GM12878 (cell line): ENCODE measurements around the gene CNTNAP2.

ENCODE experiments used
- BMI1 ChIP-seq: fragments of 450-650 bp; IDR thresholded peaks from 2 replicates; pipeline ENCODE4 v1.6.1; 2016; ENCODE audit warnings: mild to moderate bottlenecking, moderate library complexity, borderline replicate concordance
- CBX5 ChIP-seq: sonication (generic); IDR thresholded peaks from 2 replicates; pipeline ENCODE4 v1.6.1; 2016; ENCODE audit warnings: low read depth, moderate library complexity, mild to moderate bottlenecking, inconsistent platforms
- CHD1 ChIP-seq: IDR thresholded peaks from 2 replicates; pipeline ENCODE4 v1.6.1; 2012; ENCODE audit warnings: low read depth, low read length, improper control_type of control experiment
- GABPA ChIP-seq: IDR thresholded peaks from 2 replicates; pipeline ENCODE4 v1.6.1; 2014; ENCODE audit warnings: antibody characterized with exemption, low read depth, mild to moderate bottlenecking, inconsistent platforms
- KAT2A ChIP-seq: conservative IDR thresholded peaks from 2 replicates; pipeline ENCODE4 v1.6.1; 2011; ENCODE audit warnings: low read depth, low read length; ENCODE audit not compliant: control insufficient read depth
- NFYA ChIP-seq: IDR thresholded peaks from 2 replicates; pipeline ENCODE4 v1.6.1; 2011; ENCODE audit warnings: low read depth, mild to moderate bottlenecking, low read length, improper control_type of control experiment, borderline replicate concordance
- NFYB ChIP-seq: IDR thresholded peaks from 2 replicates; pipeline ENCODE4 v1.6.1; 2011; ENCODE audit warnings: low read depth, mild to moderate bottlenecking, low read length, improper control_type of control experiment, moderate library complexity; ENCODE audit not compliant: insufficient read depth
- NR2C2 ChIP-seq: IDR thresholded peaks from 2 replicates; pipeline ENCODE4 v1.6.1; 2011; ENCODE audit warnings: borderline replicate concordance, low read depth; ENCODE audit not compliant: control insufficient read depth, insufficient read length
- TCF12 ChIP-seq: IDR thresholded peaks from 2 replicates; pipeline ENCODE4 v1.6.1; 2011; ENCODE audit warnings: low read depth, mild to moderate bottlenecking, low read length
- TCF7 ChIP-seq: IDR thresholded peaks from 2 replicates; pipeline ENCODE4 v1.6.1; 2014; ENCODE audit warnings: antibody characterized with exemption, borderline replicate concordance
- TF ChIP-seq, protein P1 (sequence below), 3 experiments: IDR thresholded peaks in 2 of 3; conservative IDR thresholded peaks in 1 of 3; 2 replicates each; pipeline ENCODE4 v1.5.1; 2011; ENCODE audit warnings: low read depth in 3 of 3, low read length in 3 of 3, mild to moderate bottlenecking in 3 of 3, control low read depth in 2 of 3, moderate library complexity in 2 of 3, inconsistent platforms in 1 of 3, mixed read lengths in 1 of 3; ENCODE audit not compliant: control insufficient read depth in 2 of 3, insufficient read depth in 1 of 3; ENCODE audit errors: extremely low read depth in 1 of 3
- TF ChIP-seq, protein P2 (sequence below): fragments of 450-650 bp; formaldehyde crosslinking; IDR thresholded peaks from 2 replicates; pipeline ENCODE4 v1.5.0; 2022; ENCODE audit warnings: mild to moderate bottlenecking, missing genetic modification characterization
- TF ChIP-seq, protein P3 (sequence below): fragments of 450-650 bp; IDR thresholded peaks from 2 replicates; pipeline ENCODE4 v1.6.1; 2017; ENCODE audit warnings: antibody characterized with exemption, mild to moderate bottlenecking, moderate library complexity

DNA sequence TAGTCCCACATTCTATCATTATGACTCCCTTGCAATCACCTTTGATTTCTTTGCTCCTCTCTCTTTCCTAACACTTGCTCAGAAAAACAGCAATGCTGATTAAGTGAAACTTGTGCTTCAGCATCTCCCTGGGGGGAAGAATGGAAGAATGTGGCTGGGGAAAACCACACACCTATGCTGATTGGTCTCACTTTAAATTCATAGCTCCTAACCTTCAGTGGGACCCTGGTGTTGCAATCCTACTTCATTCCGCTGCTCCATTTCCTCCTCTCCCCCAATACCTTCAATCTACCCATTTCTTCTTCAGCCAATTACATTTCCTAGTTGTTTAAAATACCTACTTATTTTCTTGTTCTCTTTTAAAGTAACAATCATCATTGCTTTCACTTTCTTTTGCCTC lies 1307.3 kb downstream of the CNTNAP2 start:
- TF ChIP-seq, protein P1, sequence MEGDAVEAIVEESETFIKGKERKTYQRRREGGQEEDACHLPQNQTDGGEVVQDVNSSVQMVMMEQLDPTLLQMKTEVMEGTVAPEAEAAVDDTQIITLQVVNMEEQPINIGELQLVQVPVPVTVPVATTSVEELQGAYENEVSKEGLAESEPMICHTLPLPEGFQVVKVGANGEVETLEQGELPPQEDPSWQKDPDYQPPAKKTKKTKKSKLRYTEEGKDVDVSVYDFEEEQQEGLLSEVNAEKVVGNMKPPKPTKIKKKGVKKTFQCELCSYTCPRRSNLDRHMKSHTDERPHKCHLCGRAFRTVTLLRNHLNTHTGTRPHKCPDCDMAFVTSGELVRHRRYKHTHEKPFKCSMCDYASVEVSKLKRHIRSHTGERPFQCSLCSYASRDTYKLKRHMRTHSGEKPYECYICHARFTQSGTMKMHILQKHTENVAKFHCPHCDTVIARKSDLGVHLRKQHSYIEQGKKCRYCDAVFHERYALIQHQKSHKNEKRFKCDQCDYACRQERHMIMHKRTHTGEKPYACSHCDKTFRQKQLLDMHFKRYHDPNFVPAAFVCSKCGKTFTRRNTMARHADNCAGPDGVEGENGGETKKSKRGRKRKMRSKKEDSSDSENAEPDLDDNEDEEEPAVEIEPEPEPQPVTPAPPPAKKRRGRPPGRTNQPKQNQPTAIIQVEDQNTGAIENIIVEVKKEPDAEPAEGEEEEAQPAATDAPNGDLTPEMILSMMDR (IDR thresholded peaks at IDR 0.05 in 2 of 3, conservative IDR thresholded peaks at IDR 0.05 in 1 of 3; ENCODE audit: control insufficient read depth in 2 of 3, extremely low read depth in 1 of 3, insufficient read depth in 1 of 3, low read depth in 3 of 3, low read length in 3 of 3), result no peak
- no peak for TF ChIP-seq KAT2A
- no peak for TF ChIP-seq BMI1
- no peak for TF ChIP-seq CHD1
- no peak for TF ChIP-seq TCF12
- no peak for TF ChIP-seq NR2C2
- TF ChIP-seq NFYA, result no peak
- no peak for TF ChIP-seq TCF7
- TF ChIP-seq, protein P2, sequence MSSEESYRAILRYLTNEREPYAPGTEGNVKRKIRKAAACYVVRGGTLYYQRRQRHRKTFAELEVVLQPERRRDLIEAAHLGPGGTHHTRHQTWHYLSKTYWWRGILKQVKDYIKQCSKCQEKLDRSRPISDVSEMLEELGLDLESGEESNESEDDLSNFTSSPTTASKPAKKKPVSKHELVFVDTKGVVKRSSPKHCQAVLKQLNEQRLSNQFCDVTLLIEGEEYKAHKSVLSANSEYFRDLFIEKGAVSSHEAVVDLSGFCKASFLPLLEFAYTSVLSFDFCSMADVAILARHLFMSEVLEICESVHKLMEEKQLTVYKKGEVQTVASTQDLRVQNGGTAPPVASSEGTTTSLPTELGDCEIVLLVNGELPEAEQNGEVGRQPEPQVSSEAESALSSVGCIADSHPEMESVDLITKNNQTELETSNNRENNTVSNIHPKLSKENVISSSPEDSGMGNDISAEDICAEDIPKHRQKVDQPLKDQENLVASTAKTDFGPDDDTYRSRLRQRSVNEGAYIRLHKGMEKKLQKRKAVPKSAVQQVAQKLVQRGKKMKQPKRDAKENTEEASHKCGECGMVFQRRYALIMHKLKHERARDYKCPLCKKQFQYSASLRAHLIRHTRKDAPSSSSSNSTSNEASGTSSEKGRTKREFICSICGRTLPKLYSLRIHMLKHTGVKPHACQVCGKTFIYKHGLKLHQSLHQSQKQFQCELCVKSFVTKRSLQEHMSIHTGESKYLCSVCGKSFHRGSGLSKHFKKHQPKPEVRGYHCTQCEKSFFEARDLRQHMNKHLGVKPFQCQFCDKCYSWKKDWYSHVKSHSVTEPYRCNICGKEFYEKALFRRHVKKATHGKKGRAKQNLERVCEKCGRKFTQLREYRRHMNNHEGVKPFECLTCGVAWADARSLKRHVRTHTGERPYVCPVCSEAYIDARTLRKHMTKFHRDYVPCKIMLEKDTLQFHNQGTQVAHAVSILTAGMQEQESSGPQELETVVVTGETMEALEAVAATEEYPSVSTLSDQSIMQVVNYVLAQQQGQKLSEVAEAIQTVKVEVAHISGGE (CRISPR knock-in tag), result no peak
- no peak for TF ChIP-seq NFYB
- TF ChIP-seq CBX5, result no peak
- no peak for TF ChIP-seq GABPA
- TF ChIP-seq, protein P3, sequence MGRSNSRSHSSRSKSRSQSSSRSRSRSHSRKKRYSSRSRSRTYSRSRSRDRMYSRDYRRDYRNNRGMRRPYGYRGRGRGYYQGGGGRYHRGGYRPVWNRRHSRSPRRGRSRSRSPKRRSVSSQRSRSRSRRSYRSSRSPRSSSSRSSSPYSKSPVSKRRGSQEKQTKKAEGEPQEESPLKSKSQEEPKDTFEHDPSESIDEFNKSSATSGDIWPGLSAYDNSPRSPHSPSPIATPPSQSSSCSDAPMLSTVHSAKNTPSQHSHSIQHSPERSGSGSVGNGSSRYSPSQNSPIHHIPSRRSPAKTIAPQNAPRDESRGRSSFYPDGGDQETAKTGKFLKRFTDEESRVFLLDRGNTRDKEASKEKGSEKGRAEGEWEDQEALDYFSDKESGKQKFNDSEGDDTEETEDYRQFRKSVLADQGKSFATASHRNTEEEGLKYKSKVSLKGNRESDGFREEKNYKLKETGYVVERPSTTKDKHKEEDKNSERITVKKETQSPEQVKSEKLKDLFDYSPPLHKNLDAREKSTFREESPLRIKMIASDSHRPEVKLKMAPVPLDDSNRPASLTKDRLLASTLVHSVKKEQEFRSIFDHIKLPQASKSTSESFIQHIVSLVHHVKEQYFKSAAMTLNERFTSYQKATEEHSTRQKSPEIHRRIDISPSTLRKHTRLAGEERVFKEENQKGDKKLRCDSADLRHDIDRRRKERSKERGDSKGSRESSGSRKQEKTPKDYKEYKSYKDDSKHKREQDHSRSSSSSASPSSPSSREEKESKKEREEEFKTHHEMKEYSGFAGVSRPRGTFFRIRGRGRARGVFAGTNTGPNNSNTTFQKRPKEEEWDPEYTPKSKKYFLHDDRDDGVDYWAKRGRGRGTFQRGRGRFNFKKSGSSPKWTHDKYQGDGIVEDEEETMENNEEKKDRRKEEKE, result no peak
